DND-41 (cell line): Measurements from ENCODE around the gene RAPSN.

Experiments used
- EZH2 ChIP-seq: IDR thresholded peaks from 3 replicates; pipeline ENCODE4 v1.6.1; 2012; ENCODE audit warnings: borderline replicate concordance, low read depth, mild to moderate bottlenecking, moderate library complexity, low read length, inconsistent platforms; ENCODE audit not compliant: severe bottlenecking
- TF ChIP-seq, protein P1 (sequence below): IDR thresholded peaks from 2 replicates; pipeline ENCODE4 v1.5.1; 2012; ENCODE audit warnings: borderline replicate concordance, low read length, moderate library complexity, mild to moderate bottlenecking; ENCODE audit not compliant: poor library complexity, severe bottlenecking; ENCODE audit errors: extremely low read depth

DNA sequence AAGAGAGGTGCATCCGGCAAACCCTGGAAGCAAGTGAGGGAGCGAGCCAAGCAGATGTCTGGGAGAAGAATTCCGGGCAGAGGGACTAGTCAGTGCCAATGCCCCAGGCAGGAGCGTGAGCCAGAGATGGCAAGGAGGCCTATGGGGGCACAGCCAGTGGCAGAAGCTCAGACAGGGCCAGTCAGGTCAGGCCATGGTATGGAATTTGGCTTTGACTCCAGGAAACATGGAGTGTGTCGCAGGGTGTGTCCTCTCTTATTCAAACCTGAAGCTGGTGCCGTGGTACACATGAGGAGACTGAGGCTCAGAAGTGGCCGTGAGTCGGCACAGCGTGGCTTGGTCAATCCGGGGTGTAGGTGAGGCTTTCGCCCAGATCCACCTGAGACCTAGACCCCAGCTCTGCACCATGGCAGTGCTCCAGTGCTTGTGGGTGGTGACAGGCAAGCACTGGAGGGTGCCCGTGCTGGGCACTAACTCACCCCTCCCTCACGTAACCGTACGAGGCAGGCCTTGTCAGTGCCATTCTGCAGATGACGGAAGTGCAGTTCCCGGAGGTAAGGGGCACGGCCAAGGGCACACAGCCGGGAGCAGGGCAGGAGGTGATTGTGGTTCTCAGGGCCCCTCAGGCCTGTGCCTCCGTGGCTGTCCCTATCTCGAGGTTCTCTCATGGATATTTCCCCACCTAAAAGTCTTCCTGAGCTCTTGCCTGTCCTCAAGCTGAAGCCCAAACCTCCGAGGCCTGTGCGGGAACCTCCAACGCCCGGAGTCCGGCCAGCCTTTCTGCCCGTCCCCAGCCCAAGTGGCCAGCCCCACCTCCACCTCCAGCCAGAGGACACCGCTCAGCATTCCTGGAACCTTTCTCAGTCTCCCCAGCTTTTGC lies 60.0 kb downstream of the RAPSN start:
- TF ChIP-seq, protein P1, sequence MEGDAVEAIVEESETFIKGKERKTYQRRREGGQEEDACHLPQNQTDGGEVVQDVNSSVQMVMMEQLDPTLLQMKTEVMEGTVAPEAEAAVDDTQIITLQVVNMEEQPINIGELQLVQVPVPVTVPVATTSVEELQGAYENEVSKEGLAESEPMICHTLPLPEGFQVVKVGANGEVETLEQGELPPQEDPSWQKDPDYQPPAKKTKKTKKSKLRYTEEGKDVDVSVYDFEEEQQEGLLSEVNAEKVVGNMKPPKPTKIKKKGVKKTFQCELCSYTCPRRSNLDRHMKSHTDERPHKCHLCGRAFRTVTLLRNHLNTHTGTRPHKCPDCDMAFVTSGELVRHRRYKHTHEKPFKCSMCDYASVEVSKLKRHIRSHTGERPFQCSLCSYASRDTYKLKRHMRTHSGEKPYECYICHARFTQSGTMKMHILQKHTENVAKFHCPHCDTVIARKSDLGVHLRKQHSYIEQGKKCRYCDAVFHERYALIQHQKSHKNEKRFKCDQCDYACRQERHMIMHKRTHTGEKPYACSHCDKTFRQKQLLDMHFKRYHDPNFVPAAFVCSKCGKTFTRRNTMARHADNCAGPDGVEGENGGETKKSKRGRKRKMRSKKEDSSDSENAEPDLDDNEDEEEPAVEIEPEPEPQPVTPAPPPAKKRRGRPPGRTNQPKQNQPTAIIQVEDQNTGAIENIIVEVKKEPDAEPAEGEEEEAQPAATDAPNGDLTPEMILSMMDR = no peak
- no peak for TF ChIP-seq EZH2
